GM19351 (cell line): ENCODE measurements around the gene PFDN1.
"Not testable (repeated sequence)": the region's sequence is repeated elsewhere in the genome, so short reads cannot be mapped to it uniquely, and the experiment has no call there.

Source experiments
- ATAC-seq: cut with Tn5 transposase; IDR thresholded peaks from one replicate; pipeline ENCODE4 v1.9.1; 2021; ENCODE audit warnings: mild to moderate bottlenecking, moderate library complexity; ENCODE audit not compliant: unreplicated experiment

Gene PFDN1, protein sequence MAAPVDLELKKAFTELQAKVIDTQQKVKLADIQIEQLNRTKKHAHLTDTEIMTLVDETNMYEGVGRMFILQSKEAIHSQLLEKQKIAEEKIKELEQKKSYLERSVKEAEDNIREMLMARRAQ

DNA sequence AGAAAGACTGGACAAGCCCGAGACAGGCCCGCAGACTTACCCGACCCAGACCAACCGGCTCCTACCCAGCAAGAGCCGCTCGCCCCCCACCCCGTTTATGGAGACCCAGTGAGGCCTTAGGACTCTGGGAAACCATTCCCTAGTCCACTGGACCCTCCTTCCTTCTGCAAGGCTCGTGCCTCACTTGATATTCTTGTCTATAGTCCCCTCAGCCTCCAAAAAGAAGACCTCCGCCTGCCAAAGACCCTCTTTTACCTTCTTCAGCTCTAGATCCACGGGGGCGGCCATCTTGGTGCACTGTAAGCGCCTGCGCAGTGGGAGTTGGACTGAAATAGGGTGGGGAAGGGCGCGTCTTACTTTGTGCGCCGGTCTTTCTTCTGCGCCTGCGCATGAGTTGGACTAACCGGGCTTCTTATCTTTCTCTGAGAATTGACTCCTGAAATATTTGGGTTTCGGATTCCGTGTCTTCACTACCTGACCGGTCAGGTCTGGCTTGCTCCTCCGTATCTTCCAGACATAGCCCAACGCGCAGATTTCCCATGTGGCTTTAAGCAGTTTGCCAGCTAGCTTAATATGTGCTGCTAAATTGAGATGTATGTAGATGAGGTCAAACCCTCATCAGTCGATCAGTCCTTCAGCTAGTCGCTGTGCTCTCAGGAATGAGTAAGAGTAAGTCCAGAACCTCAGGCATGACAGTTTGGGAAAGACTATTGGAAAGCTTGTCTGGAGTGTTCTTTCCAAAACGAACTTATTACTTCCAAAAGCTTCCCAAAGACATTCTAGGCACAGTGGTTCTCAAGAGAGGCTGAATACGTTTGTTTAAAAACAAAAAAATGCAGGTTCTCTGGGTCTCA, at the start of gene PFDN1:
PFDN1 (minus strand) TSS at position 316 of the 854 bp plus-strand sequence; CDS start at position 288, 28 bp downstream.
- peak; percentile 99 for ATAC-seq

DNA sequence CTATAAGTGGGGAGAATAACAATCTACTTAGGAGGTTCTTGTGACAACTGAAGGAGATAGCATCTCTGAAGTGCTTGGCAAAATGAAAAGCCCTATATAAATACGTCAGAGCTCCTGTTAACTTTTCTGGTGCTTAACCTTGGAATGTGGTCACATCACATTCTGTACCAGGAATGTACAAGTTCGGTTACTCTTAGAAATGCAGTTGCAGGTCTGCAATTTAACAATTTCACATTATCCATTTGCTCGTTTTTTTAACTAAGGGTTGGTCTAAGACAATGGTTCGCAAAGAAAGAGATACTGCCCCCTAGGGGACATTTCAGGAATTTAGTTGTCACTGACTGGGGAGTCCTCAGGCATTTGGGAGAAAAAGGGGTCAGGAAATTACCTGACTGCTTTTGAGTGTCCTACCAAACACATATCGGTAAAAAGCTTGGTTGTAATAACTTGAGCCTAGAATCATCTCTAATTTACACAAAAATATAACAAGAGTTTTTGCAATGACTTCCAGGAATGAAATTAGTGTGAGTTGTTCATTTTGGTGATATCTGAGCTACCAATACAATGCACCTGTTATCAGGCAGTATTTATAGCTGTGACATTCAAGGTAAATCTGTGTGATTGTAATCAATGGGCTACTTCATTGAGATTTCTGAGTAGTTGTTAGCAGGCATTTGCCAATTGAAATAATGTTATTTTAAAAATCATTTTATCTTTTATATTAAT, 48.9 kb upstream of the PFDN1 start:
- ATAC-seq, result no peak

- ATAC-seq, result no peak
These were observed 46.3 kb upstream of the PFDN1 start for GRCh38 chr5:140349244-140349643.

GRCh38 chr5:140348104-140348503, 45.2 kb upstream of the PFDN1 start:
- ATAC-seq, result no peak

- ATAC-seq, result no peak
These were observed 44.5 kb upstream of the PFDN1 start for GRCh38 chr5:140347360-140347759.

GRCh38 chr5:140346348-140347221, 43.7 kb upstream of the PFDN1 start, which contains the start of gene HBEGF:
Gene HBEGF (minus strand): TSS chr5:140346603. CDS start chr5:140346328, 275 bp downstream.
- peak; percentile 85 for ATAC-seq

- no peak for ATAC-seq
These were observed 43.0 kb upstream of the PFDN1 start for GRCh38 chr5:140345919-140346347.

DNA sequence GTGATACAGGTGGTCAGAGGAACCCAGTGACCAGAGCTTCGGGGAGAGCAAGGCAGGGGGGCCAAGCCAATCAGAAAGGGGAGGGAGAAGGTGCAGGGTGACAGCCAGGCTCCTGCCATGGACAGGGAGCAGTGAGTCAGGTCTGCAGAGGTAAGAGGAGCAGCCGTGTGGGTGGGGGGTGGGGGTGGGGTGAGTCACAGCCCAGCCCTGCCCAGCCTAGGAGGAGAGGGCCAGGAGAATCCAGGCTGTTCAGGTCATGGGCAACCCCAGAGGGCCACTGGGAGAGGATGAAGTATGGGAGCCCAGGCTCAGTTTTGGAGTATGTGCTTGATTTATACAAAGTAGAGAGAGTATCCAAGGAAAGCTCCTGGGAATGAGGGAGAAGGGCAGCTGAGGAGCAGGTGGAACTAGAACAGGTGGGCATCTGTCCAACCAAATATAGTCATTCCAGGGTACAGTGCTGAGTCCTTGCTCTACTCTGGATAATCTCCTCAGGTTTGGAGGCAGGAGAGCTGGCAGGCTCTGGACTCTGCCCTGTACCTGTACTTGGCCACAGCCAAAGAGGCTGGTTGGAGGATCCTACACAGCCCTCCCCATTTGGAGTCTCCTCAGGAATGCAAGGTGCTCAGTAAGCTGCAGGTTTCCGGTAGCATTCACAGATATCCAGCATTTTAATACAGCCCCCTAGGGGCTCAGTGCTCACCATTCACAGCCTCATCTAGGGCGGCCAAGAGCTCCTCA, 42.0 kb upstream of the PFDN1 start:
- ATAC-seq, result no peak

GRCh38 chr5:140343849-140344248, 40.9 kb upstream of the PFDN1 start:
- ATAC-seq, result not testable (repeated sequence)

DNA sequence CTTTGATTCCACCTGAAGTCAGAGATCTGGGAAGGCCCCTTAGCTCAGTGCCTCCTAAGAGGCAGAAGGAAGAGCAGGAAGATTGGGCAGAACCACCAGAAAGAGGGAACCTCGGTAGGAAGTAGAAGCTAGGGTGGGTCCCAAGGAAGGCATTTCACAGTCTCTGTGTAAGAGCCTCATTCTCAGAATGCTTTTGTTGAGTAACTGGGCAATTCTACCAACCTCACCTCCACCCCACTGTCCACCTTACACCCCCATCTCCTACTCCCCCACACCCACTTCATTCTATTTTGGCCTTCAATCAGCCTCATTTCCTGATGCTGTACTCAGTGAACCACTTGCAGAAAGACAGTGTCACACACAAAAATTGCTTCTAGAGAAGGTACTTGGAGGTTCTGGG, 40.0 kb upstream of the PFDN1 start:
- no peak for ATAC-seq

DNA sequence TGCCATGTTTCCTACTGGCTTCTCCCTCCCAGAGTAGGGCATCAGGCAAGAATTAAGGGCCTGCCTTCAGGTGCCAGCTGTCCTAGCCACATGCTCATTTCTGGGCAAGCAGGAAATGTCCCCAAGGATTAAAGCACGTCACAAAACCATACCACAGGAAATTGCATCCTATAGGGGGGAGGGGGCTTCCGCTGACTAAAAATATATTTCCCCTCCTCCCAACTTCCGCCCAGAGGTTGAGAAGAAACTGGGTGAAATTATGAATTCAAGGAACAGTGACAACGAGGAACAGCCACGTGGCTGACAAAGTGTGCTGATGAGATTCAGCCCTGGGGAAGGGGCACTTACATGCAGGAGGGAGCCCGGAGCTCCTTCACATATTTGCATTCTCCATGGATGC, 39.4 kb upstream of the PFDN1 start:
- ATAC-seq, result no peak

DNA sequence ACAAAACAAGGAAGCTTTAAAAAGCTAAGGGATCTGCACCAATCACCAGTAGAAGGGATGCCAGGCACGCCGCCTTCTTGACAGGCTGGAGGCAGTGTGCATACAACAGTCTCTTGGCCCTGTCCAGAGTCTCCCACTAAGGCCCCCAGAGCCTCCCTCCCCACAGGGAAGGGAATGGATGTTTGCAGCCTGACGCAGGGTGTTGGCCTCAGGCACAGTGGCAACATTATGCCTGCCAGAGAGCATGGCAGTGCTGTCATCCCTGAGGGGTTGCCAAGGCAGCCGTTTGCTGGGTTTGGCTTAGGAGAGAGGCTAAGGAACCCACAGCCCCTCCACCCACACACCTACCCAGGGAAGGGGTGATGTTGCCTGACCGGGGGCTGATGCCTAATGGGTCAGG, 38.7 kb upstream of the PFDN1 start:
- no peak for ATAC-seq

- ATAC-seq, result no peak
These were observed 37.8 kb upstream of the PFDN1 start for GRCh38 chr5:140340605-140341121.

GRCh38 chr5:140339636-140340035, 36.7 kb upstream of the PFDN1 start:
- ATAC-seq, result no peak

- no peak for ATAC-seq
These were observed 36.0 kb upstream of the PFDN1 start for GRCh38 chr5:140338908-140339307.

- no peak for ATAC-seq
These were observed 35.4 kb upstream of the PFDN1 start for GRCh38 chr5:140338336-140338735.

GRCh38 chr5:140337880-140338279, 35.0 kb upstream of the PFDN1 start:
- ATAC-seq, result no peak

GRCh38 chr5:140336388-140336787, 33.5 kb upstream of the PFDN1 start:
- no peak for ATAC-seq

- no peak for ATAC-seq
These were observed 28.7 kb upstream of the PFDN1 start for GRCh38 chr5:140331638-140332037.
